Gastrocnemius medialis (tissue), 4 donors: ENCODE results near the gene NAV2. TPM values are rescaled to one million over a fixed set of nuclear protein-coding genes. Genes with fewer than 3 reads are reported as not detected.

ENCODE experiments used
- ATAC-seq, 2 donors: fragments of 150-250 bp; one replicate each; pipeline ENCODE4 v1.9.1; 2016
- DNase-seq, 2 donors: peaks; one replicate each; pipeline ENCODE4 v3.0.0-alpha.2; 2019
- H3K27ac ChIP-seq, 4 donors: fragments of 200-600 bp; sonication (generic); 1 replicate in 1 of 4; 2 replicates in 3 of 4; pipeline ENCODE4 v1.5.1; 2016 to 2018; ENCODE audit warnings: mild to moderate bottlenecking in 2 of 4, moderate library complexity in 1 of 4
- H3K27me3 ChIP-seq, 3 donors: fragments of 200-600 bp; sonication (generic) in 2 of 3; 1 replicate in 1 of 3; 2 replicates in 2 of 3; pipeline versions ENCODE4 v1.5.1 to v1.6.0; 2016 to 2019; ENCODE audit warnings: mild to moderate bottlenecking in 1 of 3, moderate library complexity in 1 of 3
- H3K36me3 ChIP-seq, 2 donors: fragments of 200-600 bp; sonication (generic) in 1 of 2; one replicate each; pipeline ENCODE4 v1.5.1; 2017 to 2018
- H3K4me1 ChIP-seq, 2 donors: fragments of 200-600 bp; sonication (generic) in 1 of 2; one replicate each; pipeline ENCODE4 v1.5.1; 2016 to 2017; ENCODE audit warnings: mild to moderate bottlenecking in 2 of 2
- H3K4me3 ChIP-seq, 4 donors: fragments of 200-600 bp; sonication (generic) in 3 of 4; 1 replicate in 1 of 4; 2 replicates in 3 of 4; pipeline ENCODE4 v1.5.1; 2016 to 2019; ENCODE audit warnings: mild to moderate bottlenecking in 2 of 4
- H3K9me3 ChIP-seq, 3 donors: fragments of 200-600 bp; sonication (generic) in 2 of 3; 1 replicate in 1 of 3; 2 replicates in 2 of 3; pipeline ENCODE4 v1.5.1; 2016 to 2019
- CTCF ChIP-seq, 5 experiments: fragments of 450-650 bp in 3 of 5; fragments of 200-600 bp in 2 of 5; sonication (generic) in 2 of 5; IDR thresholded peaks in 4 of 5; conservative IDR thresholded peaks in 1 of 5; 1 replicate in 4 of 5; 2 replicates in 1 of 5; pipeline ENCODE4 v1.5.1; 2016 to 2019; ENCODE audit warnings: antibody characterized with exemption in 5 of 5, mild to moderate bottlenecking in 3 of 5, moderate library complexity in 3 of 5
- POLR2A ChIP-seq, 2 donors: fragments of 450-650 bp; IDR thresholded peaks; one replicate each; pipeline ENCODE4 v1.6.1; 2017; ENCODE audit warnings: antibody characterized with exemption in 2 of 2, mild to moderate bottlenecking in 2 of 2, moderate library complexity in 2 of 2
- in situ Hi-C, 4 donors: fragments of 200-750 bp; cut with MboI; loops; one replicate each; pipeline versions ENCODE4 v1.15.0 to v1.8.0; 2017; ENCODE audit warnings: low sequenced_read_pairs in 4 of 4
- intact Hi-C: fragments of 100-400 bp; cut with DNase I; formaldehyde crosslinking; loops from one replicate; pipeline ENCODE4 v1.15.1; 2023; ENCODE audit warnings: low total_unique reads
- total RNA-seq, 4 donors: library from RNA; depleted of rRNA; stranded (reverse); fragments of >200 nt; gene quantifications; one replicate each; pipeline versions ENCODE4 v1.1.0 to v1.2.3, GENCODE V29; 2016

NAV2 gene
- total RNA-seq, 4 donors from 2014 or later: 3.2 to 7.7 (median 5.5) TPM

- H3K9me3 ChIP-seq: no peaks in the 10 kb centered on the region
- no peaks in the 10 kb centered on the region for H3K36me3 ChIP-seq
- DNase-seq: no peak
- H3K27ac ChIP-seq: no peak overlapping the region
- TF ChIP-seq POLR2A (IDR thresholded peaks at IDR 0.05): no peak
- no peak for TF ChIP-seq CTCF (IDR thresholded peaks at IDR 0.05 in 4 of 5, conservative IDR thresholded peaks at IDR 0.05 in 1 of 5)
- intact Hi-C loops (no loop called here), in situ Hi-C loops (no loop called here)
- H3K4me3 ChIP-seq: no peak overlapping the region
- ATAC-seq: no peak
- H3K27me3 ChIP-seq: peaks cover 90 to 99% (median 97%) of the 10 kb centered on the region in 3 donors
- peaks cover 17 to 18% of the 10 kb centered on the region in 2 donors for H3K4me1 ChIP-seq
Observed at GRCh38 chr11:20161230-20161918, 448.7 kb downstream of the NAV2 start.

- Histone ChIP-seq H3K27ac (no peak overlapping the region), H3K36me3 (no peaks in the 10 kb centered on the region), H3K4me3 (peak overlapping the region in 1 of 4 donors; percentile 65), H3K27me3 (peaks cover 87 to 97% (median 97%) of the 10 kb centered on the region in 3 donors), H3K4me1 (peaks cover 17 to 18% of the 10 kb centered on the region in 2 donors), H3K9me3 (no peaks in the 10 kb centered on the region)
- DNase-seq: no peak
- no peak for ATAC-seq
- TF ChIP-seq POLR2A (IDR thresholded peaks at IDR 0.05): no peak
- TF ChIP-seq CTCF (IDR thresholded peaks at IDR 0.05 in 4 of 5, conservative IDR thresholded peaks at IDR 0.05 in 1 of 5): no peak
- in situ Hi-C loops (no loop called here), intact Hi-C loops (no loop called here)
Observed at GRCh38 chr11:20161923-20162744, 449.5 kb downstream of the NAV2 start.

GRCh38 chr11:20162824-20163782, 450.5 kb downstream of the NAV2 start:
- intact Hi-C loops: no loop called here
- H3K36me3 ChIP-seq: no peaks in the 10 kb centered on the region
- TF ChIP-seq CTCF (IDR thresholded peaks at IDR 0.05 in 4 of 5, conservative IDR thresholded peaks at IDR 0.05 in 1 of 5) (no peak), POLR2A (IDR thresholded peaks at IDR 0.05) (no peak)
- in situ Hi-C loops: no loop called here
- ATAC-seq (peak; percentile 45 to 46), DNase-seq (no peak)
- H3K27ac ChIP-seq: no peak overlapping the region
- peaks cover 17 to 18% of the 10 kb centered on the region in 2 donors for H3K4me1 ChIP-seq
- no peaks in the 10 kb centered on the region for H3K9me3 ChIP-seq
- peaks cover 87 to 93% (median 88%) of the 10 kb centered on the region in 3 donors for H3K27me3 ChIP-seq
- peak overlapping the region; percentile 33 to 65 (median 46) for H3K4me3 ChIP-seq

GRCh38 chr11:20163783-20164481, 451.3 kb downstream of the NAV2 start:
- ATAC-seq: no peak
- in situ Hi-C loops: no loop called here
- Histone ChIP-seq H3K4me3 (peak overlapping the region; percentile 33 to 65 (median 46)), H3K27me3 (peaks cover 79 to 91% (median 87%) of the 10 kb centered on the region in 3 donors), H3K9me3 (no peaks in the 10 kb centered on the region), H3K27ac (no peak overlapping the region), H3K4me1 (peaks cover 17 to 18% of the 10 kb centered on the region in 2 donors), H3K36me3 (no peaks in the 10 kb centered on the region)
- intact Hi-C loops: no loop called here
- TF ChIP-seq POLR2A (IDR thresholded peaks at IDR 0.05) (no peak), CTCF (IDR thresholded peaks at IDR 0.05 in 4 of 5, conservative IDR thresholded peaks at IDR 0.05 in 1 of 5) (no peak)
- DNase-seq: no peak
